GM18873 (cell line): ENCODE data around the gene TGFBR3L.
A peak's percentile ranks its signal among the peaks of the same experiment; 100 is the strongest.

Experiments used
- ATAC-seq: cut with Tn5 transposase; IDR thresholded peaks from one replicate; pipeline ENCODE4 v1.9.1; 2021; ENCODE audit warnings: mild to moderate bottlenecking, moderate library complexity, moderate number of reproducible peaks; ENCODE audit not compliant: unreplicated experiment, low FRiP score

TGFBR3L gene

GRCh38 chr19:7903244-7904073 is 11.2 kb upstream of the TGFBR3L start, which contains the start of gene MAP2K7:
MAP2K7 (plus strand) TSS chr19:7903877; CDS start chr19:7903945, 68 bp downstream.
- ATAC-seq, result peak; percentile 84

- peak; percentile 8 for ATAC-seq
Observed at GRCh38 chr19:7904074-7905020, 10.3 kb upstream of the TGFBR3L start.

GRCh38 chr19:7905268-7905667 is 9.4 kb upstream of the TGFBR3L start:
- no peak for ATAC-seq

GRCh38 chr19:7905859-7906258 is 8.8 kb upstream of the TGFBR3L start:
- no peak for ATAC-seq

GRCh38 chr19:7907122-7907521 is 7.5 kb upstream of the TGFBR3L start:
- ATAC-seq, result no peak

- no peak for ATAC-seq
Observed at GRCh38 chr19:7907544-7907943, 7.1 kb upstream of the TGFBR3L start.

- ATAC-seq, result no peak
Observed at GRCh38 chr19:7908078-7908699, 6.4 kb upstream of the TGFBR3L start.

- ATAC-seq, result no peak
Observed at GRCh38 chr19:7908742-7909461, 5.7 kb upstream of the TGFBR3L start.

- ATAC-seq, result no peak
Observed at GRCh38 chr19:7909471-7910067, 5.1 kb upstream of the TGFBR3L start.

GRCh38 chr19:7910321-7911161 is 4.1 kb upstream of the TGFBR3L start:
- no peak for ATAC-seq

GRCh38 chr19:7911508-7912143 is 3.0 kb upstream of the TGFBR3L start:
- no peak for ATAC-seq

- ATAC-seq, result no peak
Observed at GRCh38 chr19:7912144-7912696, 2.4 kb upstream of the TGFBR3L start.

GRCh38 chr19:7912697-7913564 is 1.7 kb upstream of the TGFBR3L start:
- ATAC-seq, result no peak

- no peak for ATAC-seq
Observed at GRCh38 chr19:7913652-7914051, 978 bp upstream of the TGFBR3L start.

- no peak for ATAC-seq
Observed at GRCh38 chr19:7914099-7914498, 531 bp upstream of the TGFBR3L start.

- no peak for ATAC-seq
Observed at GRCh38 chr19:7915250-7916102, 846 bp downstream of the TGFBR3L start.
